ENCODE data around the gene SAP30BP.

DNA sequence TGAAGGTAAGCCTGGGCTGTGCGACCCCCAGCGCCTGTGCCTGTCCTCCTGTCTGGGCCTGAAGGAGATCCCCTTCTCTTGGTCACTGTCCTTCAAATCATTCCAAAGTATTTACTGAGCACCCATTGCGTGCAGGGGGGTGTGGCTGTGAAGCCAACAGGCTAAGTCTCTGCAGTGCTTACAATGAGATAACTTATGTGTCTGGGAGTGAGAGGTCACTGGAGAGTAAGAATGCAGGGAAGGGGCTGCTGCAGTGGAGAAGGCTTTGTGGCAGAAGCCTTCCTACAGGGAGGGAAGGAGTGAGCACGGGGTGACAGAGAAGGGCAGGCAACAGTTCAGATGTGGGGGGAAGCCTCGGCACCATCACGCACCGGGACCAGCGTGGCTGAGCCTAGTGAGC, 45.1 kb upstream of the SAP30BP start:
- TF ChIP-seq, protein P1, sequence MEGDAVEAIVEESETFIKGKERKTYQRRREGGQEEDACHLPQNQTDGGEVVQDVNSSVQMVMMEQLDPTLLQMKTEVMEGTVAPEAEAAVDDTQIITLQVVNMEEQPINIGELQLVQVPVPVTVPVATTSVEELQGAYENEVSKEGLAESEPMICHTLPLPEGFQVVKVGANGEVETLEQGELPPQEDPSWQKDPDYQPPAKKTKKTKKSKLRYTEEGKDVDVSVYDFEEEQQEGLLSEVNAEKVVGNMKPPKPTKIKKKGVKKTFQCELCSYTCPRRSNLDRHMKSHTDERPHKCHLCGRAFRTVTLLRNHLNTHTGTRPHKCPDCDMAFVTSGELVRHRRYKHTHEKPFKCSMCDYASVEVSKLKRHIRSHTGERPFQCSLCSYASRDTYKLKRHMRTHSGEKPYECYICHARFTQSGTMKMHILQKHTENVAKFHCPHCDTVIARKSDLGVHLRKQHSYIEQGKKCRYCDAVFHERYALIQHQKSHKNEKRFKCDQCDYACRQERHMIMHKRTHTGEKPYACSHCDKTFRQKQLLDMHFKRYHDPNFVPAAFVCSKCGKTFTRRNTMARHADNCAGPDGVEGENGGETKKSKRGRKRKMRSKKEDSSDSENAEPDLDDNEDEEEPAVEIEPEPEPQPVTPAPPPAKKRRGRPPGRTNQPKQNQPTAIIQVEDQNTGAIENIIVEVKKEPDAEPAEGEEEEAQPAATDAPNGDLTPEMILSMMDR (IDR thresholded peaks at IDR 0.05) = no peak
- no peak for TF ChIP-seq EZH2 (IDR thresholded peaks at IDR 0.05; ENCODE audit: borderline replicate concordance, insufficient read depth, low read depth, low read length, poor library complexity, severe bottlenecking)
